ENCODE data around the gene PMPCA. TPM values are rescaled to one million over a fixed set of nuclear protein-coding genes. Genes with fewer than 3 reads are reported as not detected.

Gene PMPCA
- total and polyA plus RNA-seq, 4 donors, result 27.0 to 75.6 (median 41.6) TPM

GRCh38 chr9:136471802-136472487 lies 61.5 kb downstream of the PMPCA start:
- no peak for DNase-seq (ENCODE audit: low spot score)
- Histone ChIP-seq H3K4me1 (ENCODE audit: control insufficient read depth in 4 of 4, insufficient read depth in 4 of 4, low read length in 3 of 4) (no peaks in the 10 kb centered on the region), H3K36me3 (ENCODE audit: control insufficient read depth in 4 of 4, insufficient read depth in 3 of 4, low read depth in 1 of 4, low read length in 3 of 4) (peaks cover 50 to 98% (median 70%) of the 10 kb centered on the region in 4 donors), H3K27ac (ENCODE audit: low read depth in 1 of 2, low read length in 2 of 2) (no peak overlapping the region), H3K27me3 (ENCODE audit: control insufficient read depth in 4 of 4, insufficient read depth in 4 of 4, low read length in 3 of 4) (no peaks in the 10 kb centered on the region), H3K9me3 (ENCODE audit: control insufficient read depth in 4 of 4, low read length in 3 of 4) (no peaks in the 10 kb centered on the region), H3K9ac (ENCODE audit: low read depth in 1 of 2, low read length in 2 of 2) (no peak overlapping the region), H3K4me3 (ENCODE audit: low read depth in 1 of 3, low read length in 3 of 3) (no peak overlapping the region)
- WGBS, result 95% methylated on average over 19 of the region's 19 CpGs
- TF ChIP-seq RXRA (IDR thresholded peaks at IDR 0.05) (no peak), SP1 (IDR thresholded peaks at IDR 0.05) (no peak), HNF4A (conservative IDR thresholded peaks at IDR 0.05) (no peak), FOXA2 (IDR thresholded peaks at IDR 0.05) (no peak), MAX (IDR thresholded peaks at IDR 0.05) (no peak), NR2F2 (IDR thresholded peaks at IDR 0.05) (no peak), YY1 (IDR thresholded peaks at IDR 0.05) (no peak), FOXA1 (IDR thresholded peaks at IDR 0.05) (no peak), EGR1 (IDR thresholded peaks at IDR 0.05; ENCODE audit: low read depth in 2 of 2) (no peak), CTCF (IDR thresholded peaks at IDR 0.05; ENCODE audit: low read depth, low read length, missing input control) (no peak), TAF1 (conservative IDR thresholded peaks at IDR 0.05) (no peak)
- TF ChIP-seq, protein P1, sequence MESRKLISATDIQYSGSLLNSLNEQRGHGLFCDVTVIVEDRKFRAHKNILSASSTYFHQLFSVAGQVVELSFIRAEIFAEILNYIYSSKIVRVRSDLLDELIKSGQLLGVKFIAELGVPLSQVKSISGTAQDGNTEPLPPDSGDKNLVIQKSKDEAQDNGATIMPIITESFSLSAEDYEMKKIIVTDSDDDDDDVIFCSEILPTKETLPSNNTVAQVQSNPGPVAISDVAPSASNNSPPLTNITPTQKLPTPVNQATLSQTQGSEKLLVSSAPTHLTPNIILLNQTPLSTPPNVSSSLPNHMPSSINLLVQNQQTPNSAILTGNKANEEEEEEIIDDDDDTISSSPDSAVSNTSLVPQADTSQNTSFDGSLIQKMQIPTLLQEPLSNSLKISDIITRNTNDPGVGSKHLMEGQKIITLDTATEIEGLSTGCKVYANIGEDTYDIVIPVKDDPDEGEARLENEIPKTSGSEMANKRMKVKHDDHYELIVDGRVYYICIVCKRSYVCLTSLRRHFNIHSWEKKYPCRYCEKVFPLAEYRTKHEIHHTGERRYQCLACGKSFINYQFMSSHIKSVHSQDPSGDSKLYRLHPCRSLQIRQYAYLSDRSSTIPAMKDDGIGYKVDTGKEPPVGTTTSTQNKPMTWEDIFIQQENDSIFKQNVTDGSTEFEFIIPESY (IDR thresholded peaks at IDR 0.05), result no peak
- TF ChIP-seq, protein P2, sequence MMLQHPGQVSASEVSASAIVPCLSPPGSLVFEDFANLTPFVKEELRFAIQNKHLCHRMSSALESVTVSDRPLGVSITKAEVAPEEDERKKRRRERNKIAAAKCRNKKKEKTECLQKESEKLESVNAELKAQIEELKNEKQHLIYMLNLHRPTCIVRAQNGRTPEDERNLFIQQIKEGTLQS (IDR thresholded peaks at IDR 0.05), result no peak
- TF ChIP-seq, protein P3, sequence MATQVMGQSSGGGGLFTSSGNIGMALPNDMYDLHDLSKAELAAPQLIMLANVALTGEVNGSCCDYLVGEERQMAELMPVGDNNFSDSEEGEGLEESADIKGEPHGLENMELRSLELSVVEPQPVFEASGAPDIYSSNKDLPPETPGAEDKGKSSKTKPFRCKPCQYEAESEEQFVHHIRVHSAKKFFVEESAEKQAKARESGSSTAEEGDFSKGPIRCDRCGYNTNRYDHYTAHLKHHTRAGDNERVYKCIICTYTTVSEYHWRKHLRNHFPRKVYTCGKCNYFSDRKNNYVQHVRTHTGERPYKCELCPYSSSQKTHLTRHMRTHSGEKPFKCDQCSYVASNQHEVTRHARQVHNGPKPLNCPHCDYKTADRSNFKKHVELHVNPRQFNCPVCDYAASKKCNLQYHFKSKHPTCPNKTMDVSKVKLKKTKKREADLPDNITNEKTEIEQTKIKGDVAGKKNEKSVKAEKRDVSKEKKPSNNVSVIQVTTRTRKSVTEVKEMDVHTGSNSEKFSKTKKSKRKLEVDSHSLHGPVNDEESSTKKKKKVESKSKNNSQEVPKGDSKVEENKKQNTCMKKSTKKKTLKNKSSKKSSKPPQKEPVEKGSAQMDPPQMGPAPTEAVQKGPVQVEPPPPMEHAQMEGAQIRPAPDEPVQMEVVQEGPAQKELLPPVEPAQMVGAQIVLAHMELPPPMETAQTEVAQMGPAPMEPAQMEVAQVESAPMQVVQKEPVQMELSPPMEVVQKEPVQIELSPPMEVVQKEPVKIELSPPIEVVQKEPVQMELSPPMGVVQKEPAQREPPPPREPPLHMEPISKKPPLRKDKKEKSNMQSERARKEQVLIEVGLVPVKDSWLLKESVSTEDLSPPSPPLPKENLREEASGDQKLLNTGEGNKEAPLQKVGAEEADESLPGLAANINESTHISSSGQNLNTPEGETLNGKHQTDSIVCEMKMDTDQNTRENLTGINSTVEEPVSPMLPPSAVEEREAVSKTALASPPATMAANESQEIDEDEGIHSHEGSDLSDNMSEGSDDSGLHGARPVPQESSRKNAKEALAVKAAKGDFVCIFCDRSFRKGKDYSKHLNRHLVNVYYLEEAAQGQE (IDR thresholded peaks at IDR 0.05), result no peak

All from liver (tissue), 9 donors.